GM21423 (cell line): Measurements from ENCODE around the gene HHATL.

Experiments used
- ATAC-seq: cut with Tn5 transposase; IDR thresholded peaks from one replicate; pipeline ENCODE4 v1.9.1; 2021; ENCODE audit warnings: mild to moderate bottlenecking, moderate library complexity; ENCODE audit not compliant: unreplicated experiment

HHATL gene

GRCh38 chr3:42713747-42714146 is 11.1 kb upstream of the HHATL start:
- ATAC-seq, result no peak

- ATAC-seq, result no peak
Observed at GRCh38 chr3:42712688-42713372, 10.2 kb upstream of the HHATL start.

- no peak for ATAC-seq
Observed at GRCh38 chr3:42712344-42712648, 9.7 kb upstream of the HHATL start.

GRCh38 chr3:42711491-42712343 is 9.1 kb upstream of the HHATL start:
- no peak for ATAC-seq

- ATAC-seq, result no peak
Observed at GRCh38 chr3:42710323-42711021, 7.9 kb upstream of the HHATL start.

GRCh38 chr3:42709621-42710020 is 7.0 kb upstream of the HHATL start:
- ATAC-seq, result no peak

GRCh38 chr3:42708611-42709151 is 6.1 kb upstream of the HHATL start:
- ATAC-seq, result no peak

GRCh38 chr3:42707620-42708355 is 5.2 kb upstream of the HHATL start:
- ATAC-seq, result no peak

GRCh38 chr3:42706721-42707619 is 4.4 kb upstream of the HHATL start:
- ATAC-seq, result no peak

GRCh38 chr3:42705962-42706585 is 3.5 kb upstream of the HHATL start:
- no peak for ATAC-seq

- no peak for ATAC-seq
Observed at GRCh38 chr3:42705058-42705767, 2.6 kb upstream of the HHATL start.

- no peak for ATAC-seq
Observed at GRCh38 chr3:42704136-42704841, 1.7 kb upstream of the HHATL start.

- no peak for ATAC-seq
Observed at GRCh38 chr3:42703695-42704025, 1.1 kb upstream of the HHATL start.

- ATAC-seq, result no peak
Observed at GRCh38 chr3:42702982-42703694, 540 bp upstream of the HHATL start.

GRCh38 chr3:42701371-42702065 is 1.1 kb downstream of the HHATL start:
- no peak for ATAC-seq

GRCh38 chr3:42700366-42701288 is 2.0 kb downstream of the HHATL start:
- ATAC-seq, result no peak
